ENCODE data around the gene GTPBP3. TPM values are rescaled to one million over a fixed set of nuclear protein-coding genes. Genes with fewer than 3 reads are reported as not detected.

GTPBP3 gene
- total RNA-seq, 1 donor from 2014 or later, result 42.4 TPM

DNA sequence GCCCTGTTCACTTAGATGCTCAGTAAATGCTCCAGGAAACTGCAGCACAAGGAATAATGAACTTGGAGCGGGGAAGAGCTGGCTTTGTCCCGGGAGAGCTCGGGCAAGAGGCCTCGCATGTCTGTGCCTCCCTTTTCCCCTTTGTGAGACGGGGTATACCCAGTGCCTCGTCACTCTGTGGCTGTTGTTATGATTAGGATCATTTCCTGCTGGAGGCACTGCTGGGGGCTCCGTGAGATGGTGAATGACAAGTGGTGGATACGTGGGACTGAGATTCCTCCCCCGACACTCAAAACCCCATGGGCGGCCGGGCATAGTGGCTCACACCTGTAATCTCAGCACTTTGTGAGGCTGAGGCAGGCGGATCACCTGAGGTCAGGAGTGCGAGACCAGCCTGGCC is 40.9 kb downstream of the GTPBP3 start:
- intact Hi-C loops (cut with micrococcal nuclease), result no loop called here

DNA sequence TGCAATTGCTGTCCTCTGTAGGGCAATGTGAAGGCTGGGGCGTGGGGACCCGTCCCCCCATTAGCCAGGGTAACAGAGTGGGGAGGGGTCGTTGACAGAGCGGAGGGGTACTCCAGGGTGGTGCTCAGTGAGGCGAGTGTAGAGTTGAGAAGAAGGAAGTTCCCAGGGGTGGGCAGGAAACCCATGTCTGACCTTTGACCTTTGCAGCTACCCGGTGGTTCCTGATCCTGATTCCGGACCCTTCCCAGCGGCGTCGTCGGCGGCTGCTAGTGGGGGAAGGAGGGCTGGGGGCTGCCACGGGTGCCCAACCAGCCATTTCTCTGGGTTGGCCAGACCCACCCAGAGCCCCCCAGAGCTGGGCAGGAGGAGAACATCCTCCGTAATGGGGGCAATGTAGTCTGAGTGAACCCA is 41.9 kb downstream of the GTPBP3 start:
- intact Hi-C loops (cut with micrococcal nuclease), result no loop called here

DNA sequence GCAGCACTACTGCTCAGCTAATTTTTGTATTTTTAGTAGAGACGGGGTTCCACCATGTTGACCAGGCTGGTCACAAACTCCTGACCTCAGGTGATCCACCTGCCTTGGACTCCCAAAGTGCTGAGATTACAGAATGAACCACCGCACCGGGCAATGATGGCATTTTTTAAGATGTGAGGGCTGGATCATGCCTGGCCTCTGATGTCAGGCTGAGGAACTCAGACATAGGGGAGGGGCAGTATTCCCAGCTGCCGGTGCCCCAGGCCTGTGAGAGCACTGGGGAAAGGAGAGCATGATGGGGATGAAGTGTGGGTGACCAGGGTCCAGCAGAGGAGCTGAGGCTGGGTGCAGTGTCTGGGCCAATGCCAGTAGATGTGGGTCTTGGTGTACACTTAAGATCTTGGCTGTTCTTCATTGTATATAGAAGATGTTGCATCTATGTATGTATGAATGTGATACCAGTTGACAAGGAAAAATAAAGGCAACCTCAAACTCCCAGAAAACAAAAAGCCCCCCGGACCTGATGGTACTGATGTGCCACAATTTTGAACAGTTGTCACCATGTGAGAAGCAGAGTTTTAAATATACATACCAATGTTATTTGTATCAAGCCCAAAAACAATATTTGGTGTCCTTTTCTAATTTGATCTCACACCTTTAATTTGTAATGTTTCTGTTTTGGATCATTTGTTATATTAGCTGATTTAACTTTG is 43.2 kb downstream of the GTPBP3 start:
- intact Hi-C loops (cut with micrococcal nuclease), result no loop called here

DNA sequence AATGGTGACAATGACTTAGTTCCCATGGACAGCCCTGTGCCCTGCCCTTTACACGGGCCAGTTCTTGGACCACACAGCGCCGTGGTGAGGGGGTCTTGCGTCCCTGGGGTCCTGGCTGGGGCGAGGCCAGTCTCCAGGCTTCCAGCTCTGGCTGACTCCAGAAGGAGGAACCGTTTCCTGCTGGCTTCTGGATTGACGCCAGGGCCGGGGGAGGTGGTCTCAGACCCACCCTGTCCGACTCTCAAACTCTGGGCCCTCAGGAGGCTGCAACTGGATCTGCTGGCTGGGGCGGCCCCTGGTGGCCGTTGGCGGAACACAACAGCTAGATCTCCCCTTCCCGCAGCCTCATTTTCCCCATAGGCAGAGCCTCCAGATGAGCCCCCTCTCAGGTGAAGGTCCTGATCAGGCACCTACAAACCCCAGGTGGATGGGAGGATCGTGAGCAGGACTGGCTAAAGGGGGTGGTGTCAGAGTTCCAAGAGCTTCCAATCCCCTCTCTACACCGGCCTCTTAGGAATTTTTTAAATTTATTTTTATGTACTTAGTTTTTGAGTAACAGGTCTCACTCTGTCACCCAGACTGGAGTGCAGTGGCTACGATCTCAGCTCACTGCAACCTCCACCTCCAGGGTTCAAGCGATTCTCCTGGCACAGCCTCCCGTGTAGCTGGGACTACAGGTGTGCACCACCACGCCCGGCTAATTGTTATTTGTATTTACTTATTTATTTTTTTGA is 48.7 kb downstream of the GTPBP3 start:
- intact Hi-C loops (cut with micrococcal nuclease), result loop anchor here (1.0 kb wide), 2 partner anchors 40 to 94 kb away; no protein-coding TSS in a partner anchor

DNA sequence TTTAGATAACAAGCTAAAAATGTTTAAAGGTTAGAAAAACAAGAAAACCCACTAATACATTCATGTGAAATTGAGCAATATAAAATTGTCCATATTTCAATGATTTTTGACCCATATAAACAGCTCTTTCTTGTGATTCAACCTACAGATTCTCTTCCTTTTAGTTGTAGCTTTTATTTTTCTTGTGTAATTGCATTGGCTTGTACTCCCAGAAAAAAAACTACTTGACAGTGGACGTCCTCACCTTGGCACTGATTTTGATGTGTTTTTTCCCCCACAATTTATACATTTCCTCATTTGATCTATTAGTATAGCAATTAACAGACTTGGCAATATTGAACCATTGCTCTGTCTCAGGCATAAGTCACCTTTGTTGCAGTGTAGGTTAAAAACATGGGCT is 51.9 kb downstream of the GTPBP3 start:
- intact Hi-C loops (cut with micrococcal nuclease), result no loop called here

GRCh38 chr19:17389957-17390664 is 52.8 kb downstream of the GTPBP3 start:
- intact Hi-C loops (cut with micrococcal nuclease), result loop anchor here (2.0 to 10.0 kb wide), 3 partner anchors 15 to 125 kb away; partner anchors contain the start of genes BABAM1, BST2, GTPBP3 and USHBP1

DNA sequence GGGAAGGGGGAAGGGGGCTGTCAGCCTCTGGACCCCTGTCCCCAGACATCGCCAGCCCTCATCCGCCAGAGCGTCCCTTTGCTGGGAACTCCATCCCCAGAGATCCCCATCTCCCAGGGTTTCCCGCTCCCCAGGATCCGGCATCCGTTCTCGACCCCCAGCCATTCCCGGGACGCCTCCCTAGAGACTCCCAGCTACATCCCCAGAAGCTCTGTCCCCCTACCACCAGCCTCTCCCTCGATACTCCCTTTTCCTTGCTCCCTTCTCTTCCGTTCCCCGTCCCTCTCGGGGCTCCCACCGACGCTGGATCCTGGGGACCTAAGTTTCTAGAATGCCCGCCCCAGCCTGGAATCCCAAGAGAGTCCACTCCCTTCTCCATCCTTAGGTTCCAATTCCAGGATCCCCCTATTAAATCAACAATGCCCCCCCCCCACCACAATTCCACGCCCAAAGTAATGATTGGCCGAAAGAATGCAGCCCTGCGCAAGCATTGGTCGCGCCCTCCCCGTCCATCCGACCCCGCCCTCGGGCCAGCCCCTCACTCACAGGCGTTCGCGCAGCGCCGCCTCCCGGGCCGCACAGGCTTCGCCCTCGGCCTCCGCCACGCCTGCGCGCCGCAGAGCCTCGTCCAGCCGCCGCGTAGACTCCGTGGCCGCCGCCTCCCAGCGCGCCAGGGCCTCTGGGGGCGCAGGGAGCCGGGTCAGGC is 53.5 kb downstream of the GTPBP3 start:
- intact Hi-C loops (cut with micrococcal nuclease), result loop anchor here (2.0 to 10.0 kb wide), 3 partner anchors 14 to 126 kb away; partner anchors contain the start of genes BABAM1, BST2, GTPBP3 and USHBP1

DNA sequence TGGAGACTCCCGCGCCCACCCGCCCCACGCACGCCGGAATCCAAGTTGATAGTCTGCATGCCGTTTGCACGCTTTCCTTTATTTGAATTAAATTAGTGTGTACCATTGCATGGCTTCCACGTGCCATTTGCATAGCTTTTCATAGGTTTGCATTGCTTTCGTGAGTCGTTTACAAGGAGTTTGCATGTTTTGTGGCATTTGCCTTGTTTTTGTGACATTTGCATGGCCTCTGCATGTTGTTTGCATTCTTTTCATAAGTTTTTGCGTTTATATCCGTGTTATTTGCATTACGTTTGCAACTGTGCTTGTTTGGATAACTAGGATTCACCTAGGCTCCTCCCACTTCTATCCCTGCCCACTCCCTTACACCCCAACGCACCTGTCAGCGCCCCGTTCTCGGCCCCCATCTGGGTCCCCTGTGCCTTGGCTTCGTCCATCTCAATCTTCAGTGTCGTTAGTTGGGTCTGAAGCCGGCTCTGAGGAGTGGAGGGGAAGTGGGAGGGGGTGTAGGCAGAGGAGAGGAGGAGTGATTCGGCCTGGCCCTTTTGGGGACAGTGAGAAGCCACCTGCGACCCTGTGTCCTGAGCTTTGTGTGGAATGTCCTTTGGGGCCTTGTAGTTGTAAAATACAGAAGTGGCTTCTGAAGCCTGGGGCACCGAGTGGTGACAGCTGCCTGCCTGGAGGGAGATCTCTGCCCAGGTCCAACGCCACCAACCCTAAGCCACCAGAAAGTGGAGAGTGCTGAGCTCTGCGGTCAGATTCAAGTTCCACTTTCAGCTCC is 54.2 kb downstream of the GTPBP3 start:
- intact Hi-C loops (cut with micrococcal nuclease), result loop anchor here (2.0 to 10.0 kb wide), 3 partner anchors 13 to 127 kb away; partner anchors contain the start of genes BABAM1, BST2, GTPBP3 and USHBP1

Other genes starting within 250 kb of the GTPBP3 start
- gene USE1, start 122.2 kb upstream of the GTPBP3 start, total RNA-seq, result 25.3 and 27.5 TPM in 2 replicates
- 17.2 and 22.6 TPM in 2 replicates for gene OCEL1, start 111.3 kb upstream of the GTPBP3 start, total RNA-seq
- gene NR2F6, start 91.6 kb upstream of the GTPBP3 start, total RNA-seq, result 6.2 and 6.3 TPM in 2 replicates
- 0.25 and 0.36 TPM in 2 replicates for gene USHBP1, start 72.8 kb upstream of the GTPBP3 start, total RNA-seq
- gene BABAM1, start 70.1 kb upstream of the GTPBP3 start, total RNA-seq, result 116 and 118 TPM in 2 replicates
- 6.8 and 7.3 TPM in 2 replicates for gene ANKLE1, start 55.7 kb upstream of the GTPBP3 start, total RNA-seq
- 7.2 and 9.2 TPM in 2 replicates for gene ABHD8, start 34.1 kb upstream of the GTPBP3 start, total RNA-seq
- gene MRPL34, start 31.7 kb upstream of the GTPBP3 start, total RNA-seq, result 76.1 and 77.8 TPM in 2 replicates
- 33.7 and 39.6 TPM in 2 replicates for gene DDA1, start 28.0 kb upstream of the GTPBP3 start, total RNA-seq
- gene ANO8, start 2.7 kb upstream of the GTPBP3 start, total RNA-seq, result 13.4 TPM in 2 replicates
- not detected in 2 replicates for gene PLVAP, start 39.8 kb downstream of the GTPBP3 start, total RNA-seq
- gene CCDC194, start 56.6 kb downstream of the GTPBP3 start, total RNA-seq, result 3.4 and 4.0 TPM in 2 replicates
- gene BST2, start 68.1 kb downstream of the GTPBP3 start, total RNA-seq, result 159 and 170 TPM in 2 replicates
- gene MVB12A, start 82.5 kb downstream of the GTPBP3 start, total RNA-seq, result 36.4 and 38.5 TPM in 2 replicates
- gene TMEM221, start 111.1 kb downstream of the GTPBP3 start, total RNA-seq, result not detected in 2 replicates
- gene NXNL1, start 123.4 kb downstream of the GTPBP3 start, total RNA-seq, result not detected in 2 replicates
- gene SLC27A1, start 133.0 kb downstream of the GTPBP3 start, total RNA-seq, result 1.7 and 1.8 TPM in 2 replicates
- 87.2 and 88.2 TPM in 2 replicates for gene PGLS, start 174.1 kb downstream of the GTPBP3 start, total RNA-seq
- gene COLGALT1, start 218.1 kb downstream of the GTPBP3 start, total RNA-seq, result 55.9 and 61.7 TPM in 2 replicates